Measurements from ENCODE around the gene FAM20C. TPM values are rescaled to one million over a fixed set of nuclear protein-coding genes. Genes with fewer than 3 reads are reported as not detected.
"Not testable (repeated sequence)": the region's sequence is repeated elsewhere in the genome, so short reads cannot be mapped to it uniquely, and the experiment has no call there.

The FAM20C gene
- total RNA-seq, 1 donor from 2014 or later = 0.70 TPM

DNA sequence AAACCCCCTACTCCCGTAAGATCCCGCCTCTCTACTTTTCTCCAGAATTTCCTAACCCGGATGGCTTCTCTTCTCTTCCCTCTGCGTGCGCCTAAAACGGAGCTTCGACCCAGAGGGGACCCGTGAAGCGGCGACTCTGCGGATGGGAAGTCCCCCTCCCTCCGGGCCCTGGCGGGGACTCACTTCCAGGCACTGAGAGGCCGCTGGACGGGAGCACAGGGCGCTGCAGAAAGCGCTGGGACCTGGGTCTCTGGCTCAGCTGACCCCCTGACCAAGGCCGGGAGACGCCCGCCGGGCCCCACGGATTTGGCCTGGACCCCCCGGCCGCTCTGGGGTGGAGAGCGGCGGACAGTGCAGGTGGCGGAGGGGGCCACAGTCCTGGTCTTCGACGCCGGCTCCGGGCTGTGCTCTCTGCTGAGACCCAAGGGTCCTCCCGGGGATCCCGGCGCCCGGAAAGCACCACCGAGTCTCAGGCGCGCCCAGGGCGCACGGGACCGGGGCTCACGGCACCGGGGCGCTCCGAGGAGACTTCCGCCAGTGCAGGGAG is 96.9 kb downstream of the FAM20C start:
- intact Hi-C loops (cut with micrococcal nuclease) = no loop called here

DNA sequence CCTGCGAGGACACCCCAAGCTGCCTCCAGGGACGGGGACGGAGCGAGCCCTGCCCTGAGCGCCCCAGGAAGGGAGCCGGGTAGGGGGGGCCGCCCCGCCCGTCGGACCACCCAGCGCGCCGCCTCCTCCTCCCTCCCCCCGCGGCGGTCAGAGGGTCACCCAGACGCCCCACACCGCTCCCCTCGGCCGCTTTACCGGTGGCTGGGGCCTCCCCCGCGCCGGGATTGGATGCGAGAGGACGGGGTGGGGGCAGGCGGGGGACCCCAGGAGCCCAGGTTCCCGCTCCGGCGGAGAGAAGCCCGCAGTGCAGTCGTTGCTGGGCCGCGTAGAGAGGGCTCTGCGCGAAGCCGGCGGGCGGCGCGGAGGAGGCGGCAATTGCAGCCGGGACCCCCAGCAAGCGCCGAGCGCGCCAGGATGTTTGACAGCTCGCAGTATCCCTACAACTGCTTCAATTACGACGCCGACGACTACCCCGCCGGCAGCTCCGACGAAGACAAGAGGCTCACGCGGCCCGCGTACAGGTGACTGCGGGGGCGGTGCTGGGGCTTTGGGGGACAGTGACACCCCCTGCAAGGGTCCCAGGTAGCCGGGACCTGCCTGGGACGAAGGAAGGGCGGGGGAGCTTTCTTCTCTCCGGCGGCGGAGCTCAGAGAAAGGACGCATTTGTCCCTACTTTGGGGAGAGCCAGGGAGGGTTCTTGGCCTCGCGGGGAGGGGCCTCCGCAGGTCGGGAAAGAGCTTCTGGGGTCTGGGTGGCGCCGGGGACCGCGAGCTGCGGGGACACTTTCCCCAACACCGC is 97.6 kb downstream of the FAM20C start, which contains the start of gene FOXL3:
TSS of gene FOXL3 (plus strand) at position 415 of the 798 bp plus-strand sequence. CDS start at position 415, 0 bp downstream.
- intact Hi-C loops (cut with micrococcal nuclease) = no loop called here

DNA sequence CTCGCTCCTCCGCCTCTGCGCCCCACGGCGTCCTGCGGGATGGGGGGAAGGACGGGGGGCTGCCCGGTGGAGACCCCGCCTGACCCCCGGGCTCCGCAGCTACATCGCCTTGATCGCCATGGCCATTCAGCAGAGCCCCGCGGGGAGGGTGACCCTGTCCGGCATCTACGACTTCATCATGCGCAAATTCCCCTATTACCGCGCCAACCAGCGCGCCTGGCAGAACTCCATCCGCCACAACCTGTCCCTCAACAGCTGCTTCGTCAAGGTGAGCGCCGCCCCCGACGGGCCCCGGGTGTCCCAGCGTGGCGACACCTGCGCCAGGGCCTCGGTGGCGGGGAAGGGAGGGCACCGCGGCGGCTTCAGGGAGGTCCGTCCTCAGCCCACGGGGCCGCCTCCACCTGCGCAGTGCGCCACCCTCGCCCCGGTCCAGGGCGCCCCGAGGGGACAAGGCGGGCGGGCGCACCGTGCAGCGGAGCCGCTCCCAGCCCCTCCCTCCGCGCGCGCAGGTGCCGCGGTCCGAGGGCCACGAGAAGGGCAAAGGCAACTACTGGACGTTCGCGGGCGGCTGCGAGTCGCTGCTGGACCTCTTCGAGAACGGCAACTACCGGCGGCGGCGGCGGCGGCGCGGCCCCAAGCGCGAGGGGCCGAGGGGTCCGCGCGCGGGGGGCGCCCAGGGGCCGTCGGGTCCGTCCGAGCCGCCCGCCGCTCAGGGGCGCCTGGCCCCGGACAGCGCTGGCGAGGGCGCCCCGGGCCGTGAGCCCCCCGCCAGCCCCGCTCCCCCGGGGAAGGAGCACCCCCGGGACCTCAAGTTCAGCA is 98.4 kb downstream of the FAM20C start:
- intact Hi-C loops (cut with micrococcal nuclease) = no loop called here

DNA sequence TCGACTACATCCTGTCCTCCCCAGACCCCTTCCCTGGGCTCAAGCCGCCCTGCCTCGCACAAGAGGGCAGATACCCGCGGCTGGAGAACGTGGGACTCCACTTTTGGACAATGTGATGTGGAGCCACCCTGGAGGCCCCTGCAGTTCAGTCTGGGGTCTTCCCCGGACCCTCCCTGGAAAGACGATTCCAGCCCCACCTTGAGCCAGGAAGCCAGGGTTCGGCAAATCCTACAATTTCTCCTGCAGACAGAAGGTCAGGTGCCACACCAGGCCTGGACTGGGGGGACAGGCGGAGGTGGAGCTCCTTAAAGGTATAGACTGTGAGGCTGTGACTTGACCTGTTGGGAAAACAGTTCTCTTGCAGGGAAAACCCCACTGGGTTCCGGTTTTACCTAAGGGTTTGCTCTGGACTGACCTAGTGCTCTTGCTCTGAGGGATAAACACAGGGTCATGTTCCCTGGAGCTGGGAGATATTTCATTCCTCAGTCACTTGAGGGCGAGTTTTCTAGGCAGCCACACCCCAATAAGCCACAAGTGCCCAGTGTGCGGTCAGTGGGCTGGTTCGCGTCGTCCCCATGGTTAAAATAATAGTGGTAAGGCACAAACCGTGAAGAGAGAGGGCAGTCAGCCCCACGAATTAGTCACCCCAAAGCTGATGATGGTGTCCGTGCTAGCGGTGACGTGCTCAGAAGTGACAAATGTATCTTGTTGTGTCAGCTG is 99.2 kb downstream of the FAM20C start:
- intact Hi-C loops (cut with micrococcal nuclease) = no loop called here

DNA sequence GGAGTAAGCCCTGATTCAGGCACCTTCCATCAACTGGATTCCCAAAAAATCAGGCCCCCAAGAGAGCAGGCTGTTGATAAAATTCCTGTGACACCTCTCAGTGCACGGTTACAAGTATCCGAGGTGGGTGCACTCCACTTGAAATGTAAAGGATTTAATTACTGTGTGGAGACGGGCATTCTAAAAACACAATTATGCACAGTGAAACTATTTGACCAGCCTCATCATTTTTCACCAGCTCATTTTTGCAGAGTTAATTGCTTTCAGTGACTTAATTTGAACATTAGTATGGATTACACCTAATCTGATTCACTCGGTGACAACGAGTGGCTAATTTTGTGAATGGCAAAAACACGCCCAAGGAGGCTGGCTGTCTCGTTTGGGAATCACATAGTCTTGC is 99.9 kb downstream of the FAM20C start:
- intact Hi-C loops (cut with micrococcal nuclease) = no loop called here

DNA sequence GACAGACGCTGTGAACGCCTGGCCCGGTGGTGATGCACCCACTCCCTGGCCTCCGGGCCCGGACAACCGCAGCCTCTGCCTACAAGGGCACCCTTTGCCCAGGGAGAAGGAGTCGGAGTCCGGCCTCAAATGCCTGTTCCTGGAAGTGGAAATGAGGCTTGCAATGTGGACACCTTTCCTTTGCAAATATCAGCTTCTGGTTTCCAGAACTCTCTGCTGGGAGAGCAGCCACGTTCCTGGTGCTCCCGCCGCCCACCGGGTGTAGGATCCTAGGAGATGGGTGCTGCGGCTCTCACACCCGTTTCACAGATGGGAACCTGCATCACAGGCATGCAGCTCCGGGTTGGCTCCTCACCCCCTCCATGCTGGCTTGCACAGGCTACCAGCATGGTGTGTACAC is 100.5 kb downstream of the FAM20C start:
- intact Hi-C loops (cut with micrococcal nuclease) = no loop called here

DNA sequence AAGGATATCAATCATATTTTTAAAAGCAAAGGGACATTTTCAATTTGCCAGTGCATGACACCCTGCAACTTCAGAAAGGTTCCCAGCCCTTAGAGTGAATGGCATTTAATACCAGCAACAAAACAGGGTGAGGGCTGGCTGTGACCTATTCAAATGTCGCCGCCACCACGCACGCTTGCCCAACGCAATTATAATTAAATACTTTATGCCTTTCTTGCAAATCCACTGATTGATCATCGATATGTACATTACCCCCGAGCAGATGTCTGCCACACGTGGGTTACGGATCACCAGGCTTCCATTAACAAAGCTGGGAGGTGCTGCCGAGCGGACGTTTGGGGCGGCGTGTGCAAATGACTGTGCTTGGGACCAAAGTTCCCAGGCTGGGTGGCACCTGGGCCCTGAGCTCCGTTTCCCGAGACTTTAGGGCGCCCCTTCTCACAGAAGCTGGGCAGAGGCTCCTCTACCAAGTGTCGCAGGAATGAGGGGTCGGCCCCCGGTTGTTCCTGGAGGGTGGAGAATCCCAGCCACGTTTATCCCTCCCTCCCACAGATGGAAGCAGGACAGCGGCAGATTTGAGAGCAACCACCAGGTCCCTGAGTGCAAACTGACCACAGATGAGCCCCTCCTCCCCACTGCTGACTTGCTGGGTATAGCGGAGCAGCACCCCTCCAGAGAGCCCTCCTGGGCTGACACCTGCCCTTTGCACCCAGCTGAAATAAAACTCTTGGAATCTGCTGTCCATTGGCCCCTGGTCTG is 101.5 kb downstream of the FAM20C start:
- intact Hi-C loops (cut with micrococcal nuclease) = no loop called here

DNA sequence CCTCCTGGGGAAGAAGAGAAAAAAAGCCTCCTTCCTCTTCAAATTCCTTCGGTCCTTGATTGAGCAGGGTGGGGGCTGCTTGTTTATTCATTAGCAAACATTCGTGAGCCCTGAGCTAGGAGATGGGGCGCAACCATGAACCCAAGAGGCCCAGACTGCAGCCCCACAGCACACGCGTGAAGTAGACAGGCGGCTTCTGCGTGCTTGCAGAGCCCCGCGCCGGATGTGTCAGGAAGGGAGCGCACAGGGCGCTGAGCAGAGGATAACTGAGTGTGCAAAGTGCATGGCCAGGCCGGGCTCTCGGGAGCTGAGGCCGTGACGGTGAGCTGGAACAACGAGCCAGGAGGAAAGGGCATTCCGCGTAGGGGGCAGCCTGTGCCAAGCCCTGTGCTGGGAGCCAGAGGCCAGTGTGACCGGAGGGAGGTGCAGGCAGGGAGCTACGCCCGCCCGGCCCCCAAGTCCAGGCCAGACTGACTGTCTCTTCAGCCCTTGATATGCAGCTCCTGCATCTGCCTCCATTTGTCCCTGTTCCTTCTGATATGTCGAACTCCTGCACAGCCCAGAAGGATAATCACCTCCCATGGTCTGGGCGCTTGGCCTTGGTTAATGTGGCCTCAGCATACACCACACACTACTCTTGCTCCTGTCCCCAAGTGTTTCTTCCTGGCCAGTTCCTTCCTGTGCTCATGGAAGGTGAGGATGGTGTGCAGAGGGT is 102.2 kb downstream of the FAM20C start:
- intact Hi-C loops (cut with micrococcal nuclease) = no loop called here

DNA sequence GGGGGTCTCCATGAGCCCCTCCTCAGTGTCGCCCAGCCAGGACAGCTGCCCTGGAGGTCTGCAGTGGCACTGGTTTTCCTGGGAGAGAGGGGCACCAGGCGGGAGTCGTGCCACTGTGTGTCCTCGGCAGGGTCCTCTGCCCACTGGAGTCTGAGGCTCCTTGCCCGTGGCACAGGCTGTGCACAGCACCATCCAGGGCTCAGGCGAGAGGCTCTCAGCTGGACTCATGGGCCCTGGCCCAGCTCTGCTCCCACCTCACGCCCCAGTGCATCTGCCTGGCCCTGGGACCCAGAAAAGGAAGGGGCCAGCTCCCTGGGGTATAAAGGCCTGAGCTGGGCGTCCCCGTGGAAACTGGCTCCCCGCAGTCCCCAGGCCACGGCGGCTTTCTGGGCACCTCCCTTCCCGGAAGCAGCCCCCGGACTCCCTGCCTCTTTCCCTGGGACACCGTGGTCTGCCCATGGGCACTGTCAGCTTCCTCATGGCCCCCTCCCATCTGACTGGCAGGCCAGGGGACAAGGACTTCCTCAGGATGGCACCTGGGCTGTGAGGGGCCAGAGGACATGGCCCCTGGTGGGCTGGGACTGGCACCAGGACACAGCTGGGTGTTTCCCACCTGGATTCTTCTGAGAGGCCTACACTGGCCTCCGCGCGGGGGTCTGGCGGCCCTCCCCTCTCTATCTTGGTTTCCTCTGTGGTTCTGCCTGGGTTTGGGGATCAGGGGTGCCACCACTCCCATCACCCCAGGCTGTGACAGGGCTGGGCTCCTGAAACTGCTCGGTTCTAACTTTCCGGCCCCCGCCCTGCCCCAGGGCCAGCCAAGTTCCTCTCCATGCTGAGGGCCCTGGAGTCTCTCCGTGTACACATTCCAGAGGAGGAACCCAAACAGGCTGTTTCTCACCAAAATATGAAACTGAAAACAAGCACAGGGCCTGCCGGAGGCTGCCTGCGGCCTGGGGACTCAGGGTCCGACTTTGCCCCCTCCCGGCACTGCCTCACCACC is 103.1 kb downstream of the FAM20C start:
- intact Hi-C loops (cut with micrococcal nuclease) = no loop called here

DNA sequence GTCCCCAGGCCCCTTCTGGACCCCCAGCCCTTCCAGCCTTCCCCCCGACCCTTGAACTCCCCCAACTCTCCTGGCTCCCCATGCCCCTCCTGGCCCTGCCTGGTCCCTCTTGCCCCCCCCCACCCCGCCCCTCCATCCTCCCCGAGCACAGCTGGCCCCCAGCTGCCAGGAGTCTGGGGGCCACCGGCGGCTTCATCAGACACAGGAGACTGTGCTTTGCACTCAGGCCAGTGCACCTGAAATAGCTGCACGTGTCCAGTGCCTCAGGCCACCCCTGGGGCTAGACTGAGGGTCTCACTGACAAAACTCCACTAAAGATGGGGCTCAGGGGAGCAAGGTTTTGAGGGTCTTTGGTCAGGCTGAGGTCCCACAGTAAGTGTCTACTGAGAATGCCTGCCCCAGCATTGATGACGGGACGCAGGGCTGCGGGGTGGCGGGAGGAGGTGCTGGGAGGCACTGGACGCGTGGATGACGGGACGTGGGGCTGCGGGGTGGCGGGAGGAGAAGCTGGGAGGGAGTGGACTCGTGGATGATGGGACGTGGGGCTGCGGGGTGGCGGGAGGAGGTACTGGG is 104.1 kb downstream of the FAM20C start:
- intact Hi-C loops (cut with micrococcal nuclease) = no loop called here

DNA sequence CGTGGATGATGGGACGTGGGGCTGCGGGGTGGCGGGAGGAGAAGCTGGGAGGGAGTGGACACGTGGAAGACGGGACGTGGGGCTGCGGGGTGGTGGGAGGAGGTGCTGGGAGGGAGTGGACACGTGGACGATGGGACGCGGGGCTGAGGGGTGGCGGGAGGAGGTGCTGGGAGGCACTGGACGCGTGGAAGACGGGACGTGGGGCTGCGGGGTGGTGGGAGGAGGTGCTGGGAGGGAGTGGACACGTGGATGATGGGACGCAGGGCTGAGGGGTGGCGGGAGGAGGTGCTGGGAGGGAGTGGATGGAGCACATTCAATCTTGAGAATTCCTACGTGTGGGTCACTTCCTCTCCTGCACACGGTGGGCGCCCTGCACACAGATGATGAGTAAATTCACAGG is 104.8 kb downstream of the FAM20C start:
- intact Hi-C loops (cut with micrococcal nuclease) = not testable (repeated sequence)

DNA sequence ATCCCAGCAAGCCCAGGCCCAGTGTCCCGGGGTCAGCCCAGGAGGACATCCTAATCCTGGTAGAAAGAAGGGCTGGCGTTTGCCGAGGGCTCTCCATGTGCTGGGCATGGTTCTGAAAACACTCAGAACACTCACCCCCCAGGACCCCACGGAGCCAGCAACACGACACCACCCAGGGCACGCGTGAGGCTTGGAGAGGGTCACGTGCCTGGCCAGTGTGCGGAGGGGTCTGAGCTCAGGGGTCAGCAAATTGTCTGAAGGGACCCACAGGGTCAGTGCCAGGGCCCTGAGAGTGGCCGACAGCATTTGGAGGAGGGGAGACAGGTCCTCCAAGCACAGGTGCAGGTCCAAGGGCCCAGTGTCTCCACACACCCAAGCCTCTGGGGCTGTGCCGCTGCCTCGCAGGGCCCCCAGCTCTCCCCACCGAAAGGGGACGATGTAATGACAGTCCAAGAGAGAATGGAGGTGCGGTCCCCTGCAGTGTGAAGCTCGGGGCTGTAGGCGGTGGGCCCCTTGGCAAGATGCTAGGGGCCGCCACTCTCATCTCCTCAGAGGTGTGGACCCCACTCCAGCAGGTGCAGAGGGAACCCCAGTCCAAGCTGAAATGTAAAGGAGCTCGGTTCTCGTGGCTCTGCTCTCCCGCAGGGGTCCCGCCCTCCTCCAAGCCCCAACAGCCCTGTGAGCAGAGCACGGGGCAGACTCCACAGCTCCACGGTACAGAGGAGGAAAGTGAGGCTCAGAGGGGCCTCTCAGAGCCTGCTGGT is 105.4 kb downstream of the FAM20C start:
- intact Hi-C loops (cut with micrococcal nuclease) = no loop called here

DNA sequence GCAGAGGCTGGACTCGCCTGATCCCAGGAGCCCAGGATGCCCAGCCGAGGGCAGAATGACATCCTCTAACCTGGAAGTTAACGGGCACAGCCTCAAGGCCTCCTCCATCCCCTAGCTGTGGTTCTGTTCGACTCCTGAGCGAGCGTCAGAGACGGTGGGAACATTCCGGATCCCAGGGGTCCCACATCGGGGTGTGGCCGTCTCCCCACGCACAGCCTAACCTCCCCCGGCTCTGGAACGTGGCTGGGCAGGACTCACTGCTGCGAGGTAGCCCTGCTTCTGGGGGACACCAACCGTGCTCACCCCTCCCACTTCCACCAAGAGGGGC is 106.0 kb downstream of the FAM20C start:
- intact Hi-C loops (cut with micrococcal nuclease) = no loop called here

DNA sequence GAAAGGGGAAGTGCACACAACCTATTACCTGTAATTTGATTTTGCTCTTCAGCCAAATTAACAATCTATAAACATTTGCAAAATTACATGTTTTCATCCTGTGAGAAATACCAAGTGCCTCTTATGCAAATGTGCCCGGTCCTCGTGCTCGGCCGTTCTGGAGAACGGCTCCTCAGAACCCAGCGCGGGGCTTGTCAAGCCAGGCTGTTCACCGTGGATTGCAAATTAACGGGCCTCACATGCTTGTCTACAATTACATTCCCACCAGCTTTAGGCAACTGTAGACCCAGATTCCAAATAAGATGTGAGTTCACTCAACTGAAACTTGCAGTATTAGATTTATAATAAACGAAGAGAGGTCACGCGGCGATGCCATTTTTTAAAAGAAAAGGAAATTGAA is 106.4 kb downstream of the FAM20C start:
- intact Hi-C loops (cut with micrococcal nuclease) = no loop called here

DNA sequence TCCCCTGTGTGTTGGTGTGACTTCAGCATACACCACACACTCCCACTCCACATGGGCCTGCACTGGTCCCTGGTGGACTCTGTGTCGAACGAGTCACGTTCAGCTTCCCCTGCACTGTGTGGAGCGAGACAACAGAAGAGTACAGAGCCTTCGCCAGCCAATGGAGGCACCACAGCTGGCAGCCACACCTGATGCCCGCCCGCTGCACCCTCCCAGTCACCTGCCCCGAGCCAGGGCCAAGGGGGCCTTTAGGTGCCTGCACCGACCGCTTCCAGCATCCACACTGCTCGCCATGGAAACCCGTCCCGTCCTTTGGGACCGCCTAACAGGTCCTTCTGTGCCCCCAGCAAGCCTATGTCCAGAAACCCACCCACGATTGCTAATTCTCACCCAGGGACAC is 106.8 kb downstream of the FAM20C start:
- intact Hi-C loops (cut with micrococcal nuclease) = no loop called here

DNA sequence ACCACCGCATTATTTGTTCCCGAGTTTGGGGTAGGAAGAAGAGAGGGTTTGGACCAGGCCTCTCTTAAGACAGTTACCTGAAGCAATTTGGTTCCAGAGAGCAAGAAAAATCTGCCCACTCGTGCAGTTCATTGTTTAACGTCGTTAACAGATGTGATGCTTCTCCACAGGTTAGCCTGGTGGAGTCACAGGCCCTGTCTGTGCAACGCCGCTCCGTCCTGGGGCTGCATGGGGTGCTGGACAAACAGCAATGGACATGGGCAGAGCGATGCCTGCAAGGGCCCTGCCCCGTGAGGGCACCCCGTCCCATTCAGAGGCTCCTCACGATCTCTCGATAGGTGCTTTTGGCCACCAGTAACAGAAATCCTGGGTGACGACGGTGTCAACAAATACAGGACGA is 107.3 kb downstream of the FAM20C start:
- intact Hi-C loops (cut with micrococcal nuclease) = no loop called here

DNA sequence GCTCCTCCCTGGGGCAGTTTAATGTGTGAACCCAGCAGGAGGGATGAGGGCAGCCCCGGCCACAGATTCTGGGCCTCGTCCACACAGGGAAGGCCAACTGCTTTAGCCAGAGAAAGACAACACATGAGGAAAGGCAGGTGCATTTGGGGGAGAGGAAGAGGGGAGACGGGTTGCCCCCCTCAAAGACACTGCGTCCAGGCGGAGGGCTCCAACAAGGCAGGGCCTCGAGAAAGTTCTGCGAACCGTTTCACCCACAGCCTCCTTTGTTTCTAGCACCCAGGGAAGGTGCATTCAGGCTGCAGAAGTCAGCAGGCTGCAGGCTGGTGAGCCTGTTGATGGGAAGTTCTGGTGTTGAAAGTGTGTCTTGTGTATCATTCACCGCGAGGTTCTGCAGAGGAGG is 107.7 kb downstream of the FAM20C start:
- intact Hi-C loops (cut with micrococcal nuclease) = no loop called here
